ENCODE data around the gene SEPTIN3. TPM values are rescaled to one million over a fixed set of nuclear protein-coding genes. Genes with fewer than 3 reads are reported as not detected.
"Not testable (repeated sequence)": the region's sequence is repeated elsewhere in the genome, so short reads cannot be mapped to it uniquely, and the experiment has no call there.

The SEPTIN3 gene
- total and polyA plus RNA-seq, 7 experiments from 2014 or later: 0.08 to 4.2 (median 0.16) TPM; not detected in 2

- ATAC-seq (no peak), DNase-seq (no peak)
- Mint-ChIP-seq H3K36me3 (peaks cover 0 to 12% (median 0%) of the 10 kb centered on the region in 5 donors), H3K27me3 (no peaks in the 10 kb centered on the region), H3K4me3 (peak overlapping the region; percentile 83 to 93 (median 91)), H3K27ac (peak overlapping the region in 5 of 9 donors; percentile 63 to 93 (median 74)), H3K4me1 (peaks cover 0 to 39% (median 10%) of the 10 kb centered on the region in 7 donors), H3K9me3 (no peaks in the 10 kb centered on the region)
- ChIA-PET CTCF (interaction anchor here (0.7 to 1.8 kb wide), 4 partner anchors 201 to 282 kb away, joined by 3 to 10 read pairs (median 4); no protein-coding TSS in a partner anchor), POLR2A (interaction anchor here (0.6 to 2.1 kb wide), 10 partner anchors 21 to 729 kb away, joined by 3 to 14 read pairs (median 4); partner anchors contain the start of genes SNU13, SREBF2, TNFRSF13C and WBP2NL)
- Histone ChIP-seq H3K9me3 (ENCODE audit: control insufficient read depth in 2 of 3, low read length in 3 of 3) (no peaks in the 10 kb centered on the region), H3K36me3 (ENCODE audit: control insufficient read depth in 2 of 3, insufficient read depth in 3 of 3, low read length in 3 of 3) (no peaks in the 10 kb centered on the region), H3K4me1 (ENCODE audit: control insufficient read depth in 2 of 2, insufficient read depth in 2 of 2, low read length in 2 of 2) (peaks cover 3 to 13% of the 10 kb centered on the region in 2 donors), H3K4me3 (ENCODE audit: low read length) (peak overlapping the region; percentile 82), H3K27ac (ENCODE audit: low read depth, low read length) (peak overlapping the region; percentile 37), H3K27me3 (ENCODE audit: control insufficient read depth in 2 of 2, insufficient read depth in 2 of 2, low read length in 2 of 2) (no peaks in the 10 kb centered on the region)
- intact Hi-C loops (cut with micrococcal nuclease): loop anchor here (2.0 to 10.0 kb wide), 5 partner anchors 51 to 853 kb away; partner anchors contain the start of genes EP300 (in 1 of the 2), SMDT1 (in 1 of the 2), TOB2 (in 1 of the 2) and WBP2NL (in 1 of the 2)
Measured at GRCh38 chr22:41947424-41948080, 21.7 kb upstream of the SEPTIN3 start.

- no peak overlapping the region for H3K27ac ChIP-seq (ENCODE audit: low read depth, low read length)
- Mint-ChIP-seq H3K4me3 (peak overlapping the region in 4 of 10 donors; percentile 21 to 93 (median 87)), H3K4me1 (peaks cover 0 to 35% (median 10%) of the 10 kb centered on the region in 7 donors), H3K27ac (no peak overlapping the region), H3K27me3 (no peaks in the 10 kb centered on the region), H3K36me3 (peaks cover 0 to 8% (median 0%) of the 10 kb centered on the region in 5 donors), H3K9me3 (no peaks in the 10 kb centered on the region)
- H3K36me3 ChIP-seq (ENCODE audit: control insufficient read depth in 2 of 3, insufficient read depth in 3 of 3, low read length in 3 of 3): no peaks in the 10 kb centered on the region
- no peak for DNase-seq
- no peaks in the 10 kb centered on the region for H3K9me3 ChIP-seq (ENCODE audit: control insufficient read depth in 2 of 3, low read length in 3 of 3)
- ATAC-seq: no peak
- intact Hi-C loops (cut with micrococcal nuclease): loop anchor here (5.0 to 10.0 kb wide), 3 partner anchors 494 to 853 kb away; partner anchors contain the start of genes EP300 (in 1 of the 2) and TOB2 (in 1 of the 2)
- CTCF ChIA-PET: interaction anchor here (1.2 kb wide), 1 partner anchor 251 kb away, joined by 3 read pairs; no protein-coding TSS in a partner anchor
- H3K4me1 ChIP-seq (ENCODE audit: control insufficient read depth in 2 of 2, insufficient read depth in 2 of 2, low read length in 2 of 2): peaks cover 3 to 13% of the 10 kb centered on the region in 2 donors
- H3K27me3 ChIP-seq (ENCODE audit: control insufficient read depth in 2 of 2, insufficient read depth in 2 of 2, low read length in 2 of 2): no peaks in the 10 kb centered on the region
- H3K4me3 ChIP-seq (ENCODE audit: low read length): no peak overlapping the region
- POLR2A ChIA-PET: interaction anchor here (0.6 to 2.1 kb wide), 2 partner anchors 168 to 496 kb away, joined by 3 to 14 read pairs; no protein-coding TSS in a partner anchor
Measured at GRCh38 chr22:41948142-41948541, 21.1 kb upstream of the SEPTIN3 start.

GRCh38 chr22:41948928-41949296 lies 20.3 kb upstream of the SEPTIN3 start:
- H3K27me3 Mint-ChIP-seq; ATAC-seq; H3K4me3 ChIP-seq (ENCODE audit: low read length); POLR2A ChIA-PET; DNase-seq; H3K27ac ChIP-seq (ENCODE audit: low read depth, low read length); H3K9me3 Mint-ChIP-seq; H3K36me3 Mint-ChIP-seq; H3K4me3 Mint-ChIP-seq; H3K9me3 ChIP-seq (ENCODE audit: control insufficient read depth in 2 of 3, low read length in 3 of 3); H3K36me3 ChIP-seq (ENCODE audit: control insufficient read depth in 2 of 3, insufficient read depth in 3 of 3, low read length in 3 of 3); H3K27me3 ChIP-seq (ENCODE audit: control insufficient read depth in 2 of 2, insufficient read depth in 2 of 2, low read length in 2 of 2): not testable (repeated sequence)
- intact Hi-C loops (cut with micrococcal nuclease): loop anchor here (5.0 to 10.0 kb wide), 3 partner anchors 493 to 854 kb away; partner anchors contain the start of genes EP300 (in 1 of the 2) and TOB2 (in 1 of the 2)
- Mint-ChIP-seq H3K4me1 (peaks cover 0 to 33% (median 10%) of the 10 kb centered on the region in 7 donors), H3K27ac (peak overlapping the region in 1 of 9 donors; percentile 31)
- H3K4me1 ChIP-seq (ENCODE audit: control insufficient read depth in 2 of 2, insufficient read depth in 2 of 2, low read length in 2 of 2): peaks cover 3 to 13% of the 10 kb centered on the region in 2 donors
- CTCF ChIA-PET: interaction anchor here (0.6 to 1.2 kb wide), 2 partner anchors 252 to 704 kb away, joined by 3 read pairs; no protein-coding TSS in a partner anchor

GRCh38 chr22:41949297-41949965 lies 19.8 kb upstream of the SEPTIN3 start:
- Histone ChIP-seq H3K4me1 (ENCODE audit: control insufficient read depth in 2 of 2, insufficient read depth in 2 of 2, low read length in 2 of 2) (peaks cover 3 to 13% of the 10 kb centered on the region in 2 donors), H3K36me3 (ENCODE audit: control insufficient read depth in 2 of 3, insufficient read depth in 3 of 3, low read length in 3 of 3) (no peaks in the 10 kb centered on the region), H3K9me3 (ENCODE audit: control insufficient read depth in 2 of 3, low read length in 3 of 3) (no peaks in the 10 kb centered on the region), H3K27ac (ENCODE audit: low read depth, low read length) (no peak overlapping the region), H3K4me3 (ENCODE audit: low read length) (no peak overlapping the region), H3K27me3 (ENCODE audit: control insufficient read depth in 2 of 2, insufficient read depth in 2 of 2, low read length in 2 of 2) (no peaks in the 10 kb centered on the region)
- Mint-ChIP-seq H3K4me3 (no peak overlapping the region), H3K9me3 (no peaks in the 10 kb centered on the region), H3K27ac (peak overlapping the region in 1 of 9 donors; percentile 31), H3K36me3 (peaks cover 0 to 6% (median 0%) of the 10 kb centered on the region in 5 donors), H3K4me1 (peaks cover 0 to 30% (median 10%) of the 10 kb centered on the region in 7 donors), H3K27me3 (no peaks in the 10 kb centered on the region)
- DNase-seq (no peak), ATAC-seq (no peak)
- CTCF ChIA-PET: interaction anchor here (0.6 to 1.2 kb wide), 4 partner anchors 8 to 704 kb away, joined by 3 read pairs; no protein-coding TSS in a partner anchor
- POLR2A ChIA-PET: interaction anchor here (0.9 kb wide), 1 partner anchor 150 kb away, joined by 3 read pairs; no protein-coding TSS in a partner anchor
- intact Hi-C loops (cut with micrococcal nuclease): loop anchor here (5.0 to 10.0 kb wide), 3 partner anchors 493 to 855 kb away; partner anchors contain the start of genes EP300 (in 1 of the 2) and TOB2 (in 1 of the 2)

- Mint-ChIP-seq H3K4me3 (no peak within 1 kb of the TSS), H3K27ac (no peak within 1 kb of the TSS), H3K9me3 (peaks cover 0 to 2% (median 0%) of the 10 kb centered on the region in 11 donors), H3K36me3 (no peaks in the 10 kb centered on the region), H3K27me3 (no peaks in the 10 kb centered on the region), H3K4me1 (peaks cover 0 to 16% (median 3%) of the 10 kb centered on the region in 7 donors)
- H3K36me3 ChIP-seq (ENCODE audit: control insufficient read depth in 2 of 3, insufficient read depth in 3 of 3, low read length in 3 of 3): no peaks in the 10 kb centered on the region
- ChIA-PET CTCF (interaction anchor here (0.6 to 0.8 kb wide), 2 partner anchors 27 to 140 kb away, joined by 3 read pairs; no protein-coding TSS in a partner anchor), POLR2A (interaction anchor here (1.2 kb wide), 1 partner anchor 13 kb away, joined by 3 read pairs; no protein-coding TSS in a partner anchor)
- ATAC-seq (no peak), DNase-seq (no peak)
- no peaks in the 10 kb centered on the region for H3K9me3 ChIP-seq (ENCODE audit: control insufficient read depth in 2 of 3, low read length in 3 of 3)
- H3K4me3 ChIP-seq (ENCODE audit: low read length): no peak within 1 kb of the TSS
- H3K27me3 ChIP-seq (ENCODE audit: control insufficient read depth in 2 of 2, insufficient read depth in 2 of 2, low read length in 2 of 2): no peaks in the 10 kb centered on the region
- intact Hi-C loops (cut with micrococcal nuclease): no loop called here
- peaks cover 0 to 13% of the 10 kb centered on the region in 2 donors for H3K4me1 ChIP-seq (ENCODE audit: control insufficient read depth in 2 of 2, insufficient read depth in 2 of 2, low read length in 2 of 2)
- no peak within 1 kb of the TSS for H3K27ac ChIP-seq (ENCODE audit: low read depth, low read length)
Measured at GRCh38 chr22:41951898-41952474, 17.3 kb upstream of the SEPTIN3 start, which contains the start of gene SMIM45. TSS of gene SMIM45 (plus strand) at chr22:41952150.

GRCh38 chr22:41952713-41953112 lies 16.5 kb upstream of the SEPTIN3 start:
- Histone ChIP-seq H3K27me3 (ENCODE audit: control insufficient read depth in 2 of 2, insufficient read depth in 2 of 2, low read length in 2 of 2) (no peaks in the 10 kb centered on the region), H3K36me3 (ENCODE audit: control insufficient read depth in 2 of 3, insufficient read depth in 3 of 3, low read length in 3 of 3) (no peaks in the 10 kb centered on the region), H3K27ac (ENCODE audit: low read depth, low read length) (no peak overlapping the region), H3K4me3 (ENCODE audit: low read length) (no peak overlapping the region), H3K4me1 (ENCODE audit: control insufficient read depth in 2 of 2, insufficient read depth in 2 of 2, low read length in 2 of 2) (peaks cover 0 to 10% of the 10 kb centered on the region in 2 donors), H3K9me3 (ENCODE audit: control insufficient read depth in 2 of 3, low read length in 3 of 3) (no peaks in the 10 kb centered on the region)
- ATAC-seq: no peak
- ChIA-PET POLR2A (interaction anchor here (1.2 kb wide), 1 partner anchor 12 kb away, joined by 3 read pairs; no protein-coding TSS in a partner anchor), CTCF (no interaction called here)
- Mint-ChIP-seq H3K36me3 (no peaks in the 10 kb centered on the region), H3K9me3 (peaks cover 0 to 2% (median 0%) of the 10 kb centered on the region in 11 donors), H3K4me1 (peaks cover 0 to 12% (median 5%) of the 10 kb centered on the region in 7 donors), H3K27ac (no peak overlapping the region), H3K27me3 (no peaks in the 10 kb centered on the region), H3K4me3 (no peak overlapping the region)
- DNase-seq: no peak
- intact Hi-C loops (cut with micrococcal nuclease): no loop called here

Data from naive thymus-derived CD4-positive, alpha-beta T cell (primary cell).